Measurements from ENCODE around the gene GPR137B.

GPR137B gene

DNA sequence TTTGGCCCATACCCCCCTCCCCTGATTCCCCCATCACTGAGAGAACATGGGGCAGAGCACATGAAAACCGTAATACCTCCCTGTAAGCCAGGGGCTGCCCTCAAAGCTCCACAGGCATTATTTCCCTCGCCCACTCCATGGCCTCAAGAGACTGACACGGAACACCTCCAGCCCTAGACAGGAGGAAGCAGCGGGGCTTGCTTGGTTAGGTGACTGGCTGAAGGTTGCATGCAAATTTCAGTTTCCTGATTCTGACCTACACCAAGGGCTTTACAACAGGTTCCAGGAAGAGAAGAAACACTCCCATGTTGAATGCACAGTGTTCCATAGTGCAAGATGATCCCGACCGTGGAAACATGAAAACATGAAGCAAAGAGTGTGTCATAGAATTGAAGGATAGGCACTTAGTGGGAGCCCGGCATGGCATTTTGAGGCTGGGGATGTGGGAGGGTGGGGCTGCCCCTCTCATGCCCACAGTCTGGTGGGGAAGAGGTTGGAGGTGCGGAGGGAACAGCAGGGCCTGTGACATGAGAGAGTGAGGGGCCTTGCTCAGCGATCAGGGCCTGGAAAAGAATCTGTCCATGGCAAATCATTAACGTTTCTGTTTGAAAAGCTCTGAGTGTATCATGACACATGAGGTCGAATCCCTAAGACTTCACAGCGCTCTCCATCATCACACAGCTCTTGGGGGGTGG, 33.5 kb downstream of the GPR137B start:
- TF ChIP-seq GATA3 (IDR thresholded peaks at IDR 0.05; ENCODE audit: low read depth, low read length) (no peak), GATA2 (IDR thresholded peaks at IDR 0.05; ENCODE audit: low read depth, low read length) (no peak)

DNA sequence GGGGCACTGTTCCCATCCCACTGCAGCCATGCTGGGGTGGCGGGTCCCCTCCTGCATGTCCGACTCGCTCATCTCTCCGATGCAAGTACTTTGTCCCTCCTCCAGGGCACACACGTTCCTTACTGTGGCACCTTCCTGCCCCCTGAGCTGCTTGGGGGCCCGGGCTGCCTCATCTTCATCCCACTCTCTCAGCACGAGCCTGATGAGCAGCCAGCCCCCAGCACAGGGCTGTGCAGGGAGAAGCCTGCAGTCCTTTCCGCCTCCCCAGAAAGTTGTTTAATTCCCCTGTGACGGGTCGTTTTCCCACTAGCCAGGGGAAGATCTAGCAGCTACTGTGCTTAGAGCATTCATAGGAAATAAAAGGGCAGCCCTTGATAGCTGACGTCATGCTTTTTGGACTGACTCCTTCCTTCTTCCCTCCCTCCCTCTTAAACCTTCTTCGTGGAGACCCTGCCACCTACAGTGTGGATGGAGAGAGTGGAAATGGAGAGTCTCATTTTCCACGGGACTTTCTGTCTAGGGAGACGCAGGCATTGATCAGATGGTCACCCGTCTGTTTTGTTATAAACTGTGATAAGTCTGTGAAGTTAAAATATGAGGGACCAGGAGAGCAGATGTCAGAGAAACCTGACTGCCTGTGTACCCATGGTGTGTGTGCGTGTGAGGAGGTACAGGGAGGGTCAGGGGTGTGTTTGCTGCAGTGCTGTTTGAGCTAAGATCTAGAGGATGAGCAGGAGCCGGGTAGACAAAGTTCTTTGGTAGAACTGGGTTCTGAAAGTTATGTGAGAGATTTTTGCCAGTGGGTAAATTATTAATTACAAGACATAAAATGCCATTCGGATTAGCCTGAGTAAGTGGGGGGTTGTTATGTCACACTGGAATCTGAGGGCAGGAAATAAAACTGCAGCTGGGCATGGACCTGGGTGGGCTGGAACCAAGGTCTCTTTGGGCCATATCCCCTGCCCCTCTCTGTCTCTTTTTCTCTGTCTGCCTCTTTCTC, 34.3 kb downstream of the GPR137B start:
- TF ChIP-seq GATA2 (IDR thresholded peaks at IDR 0.05; ENCODE audit: low read depth, low read length) = no peak
- TF ChIP-seq GATA3 (IDR thresholded peaks at IDR 0.05; ENCODE audit: low read depth, low read length) = no peak

DNA sequence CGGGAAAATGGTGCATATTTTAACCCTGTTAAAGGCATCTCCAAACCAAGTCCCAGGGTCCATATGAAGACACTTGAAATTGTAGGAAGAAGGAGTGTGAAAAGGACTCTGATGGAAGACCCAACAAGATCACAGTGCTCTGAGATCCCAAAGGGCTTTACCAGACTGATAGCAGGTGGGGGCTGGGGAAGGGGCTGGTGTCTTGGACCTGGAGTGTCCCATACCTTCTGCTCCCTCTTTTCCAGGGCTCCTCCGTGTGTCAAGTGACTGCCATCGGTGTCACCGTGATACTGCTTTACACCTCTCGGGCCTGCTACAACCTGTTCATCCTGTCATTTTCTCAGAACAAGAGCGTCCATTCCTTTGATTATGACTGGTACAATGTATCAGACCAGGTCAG, 37.3 kb downstream of the GPR137B start:
- TF ChIP-seq GATA3 (IDR thresholded peaks at IDR 0.05; ENCODE audit: low read depth, low read length) = no peak
- no peak for TF ChIP-seq GATA2 (IDR thresholded peaks at IDR 0.05; ENCODE audit: low read depth, low read length)

DNA sequence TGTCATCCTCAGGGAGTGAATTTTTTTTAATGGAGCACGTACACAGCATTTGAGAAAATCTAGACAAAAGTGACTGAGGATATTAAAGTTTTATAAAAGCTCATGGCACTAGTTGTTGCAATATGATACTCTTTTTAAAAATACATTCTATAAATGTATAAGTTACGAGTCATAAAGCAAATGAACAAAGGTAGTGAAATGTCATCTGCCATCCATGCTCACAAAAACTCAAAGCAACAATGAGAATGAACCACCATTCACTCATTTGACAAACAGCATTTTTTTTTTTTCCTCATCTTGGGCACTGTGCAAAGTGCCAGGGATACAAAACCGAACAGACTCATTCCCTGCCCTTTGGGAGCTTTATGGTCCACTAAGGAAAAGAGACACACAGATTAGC, 38.7 kb downstream of the GPR137B start:
- TF ChIP-seq GATA2 (IDR thresholded peaks at IDR 0.05; ENCODE audit: low read depth, low read length) (no peak), GATA3 (IDR thresholded peaks at IDR 0.05; ENCODE audit: low read depth, low read length) (no peak)

DNA sequence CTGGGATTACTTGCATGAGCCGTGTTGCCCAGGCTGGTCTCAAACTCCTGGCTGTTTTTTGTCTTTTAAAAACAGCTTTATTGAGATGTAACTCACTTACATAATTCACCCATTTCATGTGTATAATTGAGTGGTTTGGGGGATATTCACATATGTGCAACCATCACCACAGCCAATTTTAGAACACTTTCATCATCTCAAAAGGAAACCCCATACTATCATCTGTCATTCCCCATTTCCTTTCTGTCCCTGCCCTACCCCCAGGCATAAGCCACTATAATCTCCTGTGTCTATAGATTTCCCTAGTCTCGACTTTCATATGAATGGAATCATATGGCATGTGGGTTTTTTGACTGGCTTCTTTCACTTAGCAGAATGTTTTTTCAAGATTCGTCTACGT, 43.3 kb downstream of the GPR137B start:
- TF ChIP-seq GATA3 (IDR thresholded peaks at IDR 0.05; ENCODE audit: low read depth, low read length) = no peak
- no peak for TF ChIP-seq GATA2 (IDR thresholded peaks at IDR 0.05; ENCODE audit: low read depth, low read length)

DNA sequence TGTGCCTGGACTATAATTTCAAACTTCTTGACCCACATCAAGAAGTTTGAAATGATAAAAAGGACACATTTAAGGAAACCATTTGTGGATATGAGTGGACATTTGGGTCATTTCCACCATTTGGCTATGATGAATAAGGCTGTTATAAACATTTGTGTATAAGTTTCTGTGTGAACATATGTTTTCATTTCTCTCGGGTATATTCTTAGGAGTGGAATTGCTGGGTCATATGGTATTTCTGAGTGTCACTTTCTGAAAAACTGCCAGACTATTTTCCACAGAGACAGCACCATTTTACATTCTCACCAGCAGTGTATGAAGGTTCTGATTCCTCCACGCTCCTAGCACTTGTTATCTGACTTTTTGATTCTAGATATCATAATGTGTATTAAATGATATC, 50.8 kb downstream of the GPR137B start:
- TF ChIP-seq GATA3 (IDR thresholded peaks at IDR 0.05; ENCODE audit: low read depth, low read length) (no peak), GATA2 (IDR thresholded peaks at IDR 0.05; ENCODE audit: low read depth, low read length) (no peak)

DNA sequence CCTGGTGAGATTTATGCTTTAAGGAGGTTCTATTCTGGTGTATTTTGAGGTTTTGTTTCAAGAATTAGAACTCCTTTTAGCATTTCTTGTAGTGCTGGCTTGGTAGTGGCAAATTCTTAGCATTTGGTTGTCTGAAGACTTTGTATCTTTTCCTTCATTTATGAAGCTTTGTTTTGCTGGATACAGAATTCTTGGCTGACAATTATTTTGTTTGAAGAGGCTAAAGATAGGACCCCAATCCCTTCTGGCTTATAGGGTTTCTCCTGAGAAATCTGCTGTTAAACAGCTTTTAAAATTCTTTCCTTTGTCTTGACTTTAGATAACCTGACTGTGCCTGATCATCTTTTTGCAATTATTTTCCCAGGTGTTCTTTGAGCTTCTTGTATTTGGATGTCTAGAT, 58.6 kb downstream of the GPR137B start:
- TF ChIP-seq GATA2 (IDR thresholded peaks at IDR 0.05; ENCODE audit: low read depth, low read length) = no peak
- TF ChIP-seq GATA3 (IDR thresholded peaks at IDR 0.05; ENCODE audit: low read depth, low read length) = no peak

DNA sequence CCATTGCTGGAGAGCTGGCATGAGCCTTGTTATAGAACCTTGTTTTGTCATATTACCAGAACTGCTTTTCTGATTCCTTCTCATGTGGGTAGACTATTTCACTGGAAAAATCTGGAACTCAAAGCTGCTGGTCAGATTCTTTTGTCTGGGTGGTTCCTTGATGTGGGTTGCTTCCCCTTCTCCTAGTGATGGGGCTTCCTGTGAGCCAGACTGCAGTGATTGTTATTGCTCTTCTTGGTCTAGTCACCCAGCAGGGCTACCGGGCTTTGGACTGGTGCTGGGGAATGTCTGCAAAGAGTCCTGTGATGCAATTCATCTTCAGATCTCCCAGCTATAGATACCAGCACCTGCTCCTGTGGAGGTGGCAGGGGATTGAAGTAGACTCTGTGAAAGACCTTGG, 59.4 kb downstream of the GPR137B start:
- TF ChIP-seq GATA2 (IDR thresholded peaks at IDR 0.05; ENCODE audit: low read depth, low read length) (no peak), GATA3 (IDR thresholded peaks at IDR 0.05; ENCODE audit: low read depth, low read length) (no peak)

DNA sequence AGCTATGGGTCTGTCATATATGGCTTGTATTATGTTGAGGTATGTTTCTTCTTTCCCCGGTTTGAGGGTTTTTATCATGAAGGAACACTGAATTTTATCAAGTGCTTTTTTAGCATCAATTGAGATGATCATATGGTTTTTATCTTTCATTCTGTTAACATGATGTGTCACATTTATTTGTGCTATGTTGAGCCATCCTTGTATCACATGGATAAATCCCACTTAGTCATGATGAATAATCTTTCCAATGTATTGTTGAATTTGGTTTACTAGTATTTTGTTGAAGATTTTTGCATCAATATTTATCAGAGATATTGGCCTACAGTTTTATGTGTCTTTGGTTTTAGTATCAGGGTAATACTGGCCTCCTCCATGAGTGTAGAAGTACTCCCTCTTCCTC, 61.7 kb downstream of the GPR137B start:
- TF ChIP-seq GATA3 (IDR thresholded peaks at IDR 0.05; ENCODE audit: low read depth, low read length) (no peak), GATA2 (IDR thresholded peaks at IDR 0.05; ENCODE audit: low read depth, low read length) (no peak)

DNA sequence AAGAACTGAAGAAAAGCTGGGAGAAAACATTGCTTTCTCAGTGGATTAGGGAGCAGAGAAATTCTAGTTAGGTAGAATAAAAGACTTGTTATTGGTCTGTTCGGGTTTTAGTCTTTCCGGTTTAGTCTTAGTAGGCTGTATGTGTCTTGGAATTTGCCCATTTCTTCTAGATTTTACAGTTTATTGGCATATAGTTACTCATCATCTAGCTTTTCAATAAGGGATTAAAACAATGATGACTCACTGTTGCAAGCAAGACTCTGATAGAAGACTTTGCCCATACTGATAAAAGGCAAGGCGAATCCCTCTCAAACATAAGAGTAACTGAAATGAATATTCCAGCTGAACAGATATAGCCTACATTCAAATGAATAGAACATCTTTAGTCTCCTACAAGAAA, 62.3 kb downstream of the GPR137B start:
- no peak for TF ChIP-seq GATA3 (IDR thresholded peaks at IDR 0.05; ENCODE audit: low read depth, low read length)
- TF ChIP-seq GATA2 (IDR thresholded peaks at IDR 0.05; ENCODE audit: low read depth, low read length) = no peak

DNA sequence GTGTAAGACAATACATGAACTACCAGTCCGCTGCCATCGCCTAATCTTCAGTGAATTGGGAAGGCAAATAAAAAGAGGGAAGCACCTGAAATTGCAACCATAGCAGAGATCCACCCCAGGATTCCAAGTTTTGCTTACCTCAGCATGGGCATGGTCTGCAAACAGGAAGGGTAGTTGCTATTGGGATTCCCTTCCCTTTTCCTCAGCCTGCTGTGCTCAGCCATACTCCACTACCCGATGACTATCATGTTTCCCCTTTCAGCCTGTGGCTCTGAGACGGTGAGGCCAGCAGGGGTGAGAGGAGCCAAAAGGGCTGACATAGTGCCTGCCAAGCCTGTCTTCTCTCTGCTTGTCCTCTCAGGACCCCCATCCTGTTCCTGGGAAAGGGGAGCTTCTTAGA, 64.2 kb downstream of the GPR137B start:
- TF ChIP-seq GATA3 (IDR thresholded peaks at IDR 0.05; ENCODE audit: low read depth, low read length) = no peak
- no peak for TF ChIP-seq GATA2 (IDR thresholded peaks at IDR 0.05; ENCODE audit: low read depth, low read length)

DNA sequence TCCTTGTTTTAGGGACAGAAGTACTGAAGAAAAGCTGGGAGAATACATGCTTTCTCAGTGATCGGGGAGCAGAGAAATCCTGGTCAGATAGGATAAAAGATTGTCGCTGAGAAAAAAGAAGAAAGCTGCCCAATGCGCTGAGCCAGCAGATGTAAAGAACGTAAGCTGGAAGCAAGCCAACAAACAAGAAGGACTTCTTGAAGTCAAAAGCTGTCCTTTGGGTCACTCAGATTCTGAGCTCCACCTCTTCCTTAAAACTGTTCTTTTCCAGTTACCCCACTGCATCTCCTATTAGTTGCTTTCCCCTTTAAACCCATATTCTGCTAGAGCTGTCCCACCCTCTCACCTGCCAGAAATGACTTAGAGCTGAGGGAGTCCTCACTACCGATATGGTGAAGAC, 64.8 kb downstream of the GPR137B start:
- TF ChIP-seq GATA3 (IDR thresholded peaks at IDR 0.05; ENCODE audit: low read depth, low read length) (no peak), GATA2 (IDR thresholded peaks at IDR 0.05; ENCODE audit: low read depth, low read length) (no peak)

DNA sequence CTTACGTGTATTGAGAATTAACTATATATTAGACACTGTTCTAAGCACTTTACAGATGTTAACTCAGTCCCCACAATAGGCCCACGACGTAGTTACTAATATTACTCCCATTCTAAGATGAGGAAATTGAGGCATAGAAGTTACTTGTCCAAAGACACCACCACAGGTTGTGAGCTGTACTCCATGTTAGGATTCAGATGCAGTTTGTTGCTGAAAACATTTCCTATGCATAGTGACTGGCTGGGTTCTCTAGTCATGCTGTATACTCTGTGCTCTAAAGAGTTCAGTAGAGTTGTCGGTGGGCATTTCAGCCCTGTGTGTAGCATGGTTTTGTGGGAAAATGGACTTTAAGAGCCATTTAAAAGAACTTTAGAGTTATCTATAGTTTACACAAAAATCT, 65.2 kb downstream of the GPR137B start:
- no peak for TF ChIP-seq GATA3 (IDR thresholded peaks at IDR 0.05; ENCODE audit: low read depth, low read length)
- TF ChIP-seq GATA2 (IDR thresholded peaks at IDR 0.05; ENCODE audit: low read depth, low read length) = no peak

DNA sequence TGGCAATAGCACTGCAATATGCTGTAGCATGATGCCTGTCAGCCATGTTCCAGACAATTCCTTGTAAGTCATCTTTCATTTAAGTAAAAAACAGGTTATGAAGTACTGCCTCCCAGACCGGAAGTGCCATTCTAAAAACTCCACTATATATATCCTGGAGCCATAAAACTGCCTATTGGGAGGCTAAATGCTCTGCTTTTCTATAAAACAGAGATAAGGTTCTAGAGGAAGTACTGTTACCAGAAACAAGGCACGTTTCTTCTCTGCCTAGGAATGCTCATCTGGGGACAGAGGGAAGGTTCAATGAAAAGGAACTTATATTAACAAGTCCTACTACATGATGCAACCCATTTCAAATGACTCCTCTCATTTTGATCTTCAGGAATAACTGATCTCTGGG, 66.8 kb downstream of the GPR137B start:
- no peak for TF ChIP-seq GATA2 (IDR thresholded peaks at IDR 0.05; ENCODE audit: low read depth, low read length)
- TF ChIP-seq GATA3 (IDR thresholded peaks at IDR 0.05; ENCODE audit: low read depth, low read length) = no peak

DNA sequence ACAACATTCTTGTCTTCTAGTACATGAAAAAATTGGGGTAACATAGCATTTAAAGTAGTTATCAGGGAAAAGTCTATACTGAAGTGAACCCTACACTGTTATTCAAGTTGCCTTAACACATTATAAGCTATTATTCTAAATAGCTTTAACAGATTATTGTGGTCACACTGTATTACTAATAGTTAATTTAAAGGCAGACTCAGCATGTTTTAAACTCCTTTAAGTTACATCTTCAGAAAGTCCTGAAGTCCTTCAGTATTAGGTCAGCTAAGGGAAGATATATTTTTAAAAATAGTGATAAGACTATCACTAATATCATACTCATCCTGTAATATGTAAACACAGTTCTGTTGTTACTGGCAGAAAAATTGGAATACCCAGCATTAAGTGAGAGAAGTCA, 67.4 kb downstream of the GPR137B start:
- TF ChIP-seq GATA2 (IDR thresholded peaks at IDR 0.05; ENCODE audit: low read depth, low read length) = no peak
- TF ChIP-seq GATA3 (IDR thresholded peaks at IDR 0.05; ENCODE audit: low read depth, low read length) = no peak

Data from SH-SY5Y (cell line).